ENCODE data around the gene SYT3.
"Not testable (repeated sequence)": the region's sequence is repeated elsewhere in the genome, so short reads cannot be mapped to it uniquely, and the experiment has no call there.

Gene SYT3

DNA sequence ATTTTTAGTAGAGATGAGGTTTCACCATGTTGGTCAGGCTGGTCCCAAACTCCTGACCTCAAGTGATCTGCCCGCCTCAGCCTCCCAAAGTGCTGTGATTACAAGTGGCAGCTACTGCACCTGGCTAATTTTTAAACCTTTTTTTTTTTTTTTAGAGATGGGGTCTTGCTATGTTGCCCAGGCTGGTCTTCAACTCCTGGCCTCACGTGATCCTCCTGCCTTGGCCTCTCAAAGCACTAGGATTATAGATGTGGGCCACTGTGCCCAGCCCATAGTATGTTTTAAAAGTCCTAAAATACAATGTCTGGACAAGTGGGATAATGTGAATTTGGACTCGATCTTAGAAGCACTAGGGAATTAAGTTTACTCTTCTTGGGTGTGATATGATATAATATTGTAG lies 62.9 kb downstream of the SYT3 start:
- not testable (repeated sequence) for H3K9ac ChIP-seq (ENCODE audit: low read depth, low read length); H3K9me3 ChIP-seq (ENCODE audit: control insufficient read depth, insufficient read depth, low read length); H3K4me1 ChIP-seq (ENCODE audit: control insufficient read depth, insufficient read depth, low read length); H3K4me3 ChIP-seq (ENCODE audit: low read depth, low read length); H3K27me3 ChIP-seq (ENCODE audit: control insufficient read depth, insufficient read depth, low read length); H3K36me3 ChIP-seq (ENCODE audit: control insufficient read depth, insufficient read depth, low read length)

DNA sequence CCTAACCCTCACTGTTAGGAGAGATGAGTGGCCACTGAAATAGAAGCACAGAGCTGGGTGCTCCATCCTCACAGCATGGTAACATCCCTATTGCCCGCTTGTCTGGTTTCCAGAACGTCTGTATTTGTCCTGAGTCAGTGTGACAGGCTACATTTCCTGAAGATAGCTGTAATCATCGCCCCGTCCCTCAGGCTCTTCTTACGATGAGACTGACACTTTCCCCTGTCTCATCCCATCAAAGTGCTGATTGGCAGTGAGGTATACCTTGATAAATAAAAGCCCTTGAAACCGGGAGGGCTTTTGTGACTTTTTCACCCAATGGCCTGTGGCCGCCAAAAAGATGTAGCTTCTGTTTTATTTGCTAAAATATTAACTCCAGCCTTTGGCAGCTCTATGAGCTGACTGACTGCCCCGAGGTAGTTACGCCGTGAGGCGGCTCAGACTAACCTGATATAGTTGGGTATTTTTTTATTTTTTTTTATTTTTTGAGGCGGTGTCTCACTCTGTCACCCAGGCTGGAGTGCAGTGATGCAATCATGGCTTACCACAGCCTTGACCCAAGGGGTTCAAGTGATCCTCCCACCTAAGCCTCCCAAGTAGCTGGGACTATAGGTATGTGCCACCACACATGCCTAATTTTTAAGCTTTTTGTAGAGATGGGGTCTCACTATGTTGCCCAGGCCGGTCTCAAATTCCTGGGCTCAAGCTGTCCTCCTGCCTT lies 65.8 kb downstream of the SYT3 start:
- Histone ChIP-seq H3K4me3 (ENCODE audit: low read depth, low read length) (no peak overlapping the region), H3K9ac (ENCODE audit: low read depth, low read length) (no peak overlapping the region), H3K4me1 (ENCODE audit: control insufficient read depth, insufficient read depth, low read length) (peaks cover 2% of the 10 kb centered on the region), H3K36me3 (ENCODE audit: control insufficient read depth, insufficient read depth, low read length) (no peaks in the 10 kb centered on the region), H3K9me3 (ENCODE audit: control insufficient read depth, insufficient read depth, low read length) (no peaks in the 10 kb centered on the region), H3K27me3 (ENCODE audit: control insufficient read depth, insufficient read depth, low read length) (peaks cover 26% of the 10 kb centered on the region)

Data from iPS-15b (cell line).